NCI-H2081 treated with DMSO at 0.1 percent for 48 hours (cell line): Measurements from ENCODE around the gene TFCP2L1.

Experiments used
- DNase-seq: peaks from one replicate; lab custom pipeline; 2025; lab: John Stamatoyannopoulos, UW

TFCP2L1 gene

GRCh38 chr2:121171625-121172119, 113.3 kb downstream of the TFCP2L1 start:
- DNase-seq: no peak

GRCh38 chr2:121170577-121170976, 114.4 kb downstream of the TFCP2L1 start:
- no peak for DNase-seq

- DNase-seq: no peak
Observed at GRCh38 chr2:121167411-121167810, 117.6 kb downstream of the TFCP2L1 start.
